ENCODE measurements around the gene SATB1. TPM values are rescaled to one million over a fixed set of nuclear protein-coding genes. Genes with fewer than 3 reads are reported as not detected.
A peak's percentile ranks its signal among the peaks of the same experiment; 100 is the strongest.

SATB1 gene
- total and polyA plus RNA-seq, 2 of the 8 experiments (the other 6 are each of a cell fraction or from before 2014, with no cell fraction given): 18.8 to 28.0 TPM

- TF ChIP-seq RAD21 (IDR thresholded peaks at IDR 0.05 in 1 of 2, conservative IDR thresholded peaks at IDR 0.05 in 1 of 2; ENCODE audit: low read depth in 2 of 2, low read length in 2 of 2) (peak in 1 of 2 experiments; percentile 41; a peak in 2 of 4 replicates), JUN (IDR thresholded peaks at IDR 0.05; ENCODE audit: low read depth, low read length) (no peak), SIX5 (IDR thresholded peaks at IDR 0.05; ENCODE audit: low read depth, low read length) (no peak), SIRT6 (IDR thresholded peaks at IDR 0.05; ENCODE audit: low read length) (no peak), CTCF (IDR thresholded peaks at IDR 0.05; ENCODE audit: control extremely low read depth in 1 of 3, insufficient read depth in 1 of 3, low read depth in 1 of 3, low read length in 3 of 3) (peak; percentile 25 to 48 (median 30)), KDM4A (IDR thresholded peaks at IDR 0.05; ENCODE audit: low read depth, low read length, severe bottlenecking) (peak; percentile 61), RBBP5 (IDR thresholded peaks at IDR 0.05; ENCODE audit: borderline replicate concordance, low read depth, low read length) (peak; percentile 81; the same call in 1 of the 2 replicates), BCL11A (IDR thresholded peaks at IDR 0.05; ENCODE audit: low read depth in 2 of 2, low read length in 2 of 2) (no peak), E2F6 (IDR thresholded peaks at IDR 0.05) (0 out of 2 replicates have a peak, but pooled peaks have one; percentile 33), EGR1 (IDR thresholded peaks at IDR 0.05; ENCODE audit: borderline replicate concordance, low read depth, low read length) (no peak)
Observed at GRCh38 chr3:18444595-18445400, 19.7 kb upstream of the SATB1 start (continued).

Measured in H1 (cell line).